Mesendoderm (in vitro differentiated cells): ENCODE data around the gene TBX15.

Experiments
- DNase-seq: peaks from one replicate; pipeline ENCODE4 v3.0.0; 2013
- H2AK5ac ChIP-seq: 2 replicates; pipeline ENCODE4 v1.6.1; 2013; ENCODE audit warnings: low read length, inconsistent platforms
- H2BK120ac ChIP-seq: 2 replicates; pipeline ENCODE4 v1.6.1; 2013; ENCODE audit warnings: low read depth, mild to moderate bottlenecking, low read length, moderate library complexity, mixed read lengths
- H2BK15ac ChIP-seq: replicated peaks from 2 replicates; pipeline ENCODE4 v1.6.1; 2013; ENCODE audit warnings: low read depth, mild to moderate bottlenecking, moderate library complexity
- H2BK5ac ChIP-seq: 2 replicates; pipeline ENCODE4 v1.6.1; 2013; ENCODE audit warnings: low read length, inconsistent platforms
- H3K18ac ChIP-seq: 2 replicates; pipeline ENCODE4 v1.6.1; 2013; ENCODE audit warnings: mild to moderate bottlenecking, low read length, mixed read lengths
- H3K23ac ChIP-seq: one replicate; pipeline ENCODE4 v1.6.1; 2013; ENCODE audit warnings: low read length
- H3K27ac ChIP-seq: 2 replicates; pipeline ENCODE4 v1.5.1; 2013; ENCODE audit warnings: low read depth, mild to moderate bottlenecking, inconsistent platforms, low read length, moderate library complexity
- H3K27me3 ChIP-seq: 2 replicates; pipeline ENCODE4 v1.6.1; 2013; ENCODE audit warnings: low read length, control low read depth, mild to moderate bottlenecking, inconsistent platforms; ENCODE audit not compliant: insufficient read depth, poor library complexity
- H3K36me3 ChIP-seq: 2 replicates; pipeline ENCODE4 v1.6.1; 2013; ENCODE audit warnings: low read length, inconsistent platforms; ENCODE audit not compliant: control insufficient read depth, insufficient read depth
- H3K4ac ChIP-seq: one replicate; pipeline ENCODE4 v1.6.1; 2013; ENCODE audit warnings: low read depth, mild to moderate bottlenecking, low read length, moderate library complexity
- H3K4me1 ChIP-seq: 2 replicates; pipeline ENCODE4 v1.6.1; 2013; ENCODE audit warnings: low read depth, low read length, inconsistent platforms; ENCODE audit not compliant: control insufficient read depth
- H3K4me2 ChIP-seq: 2 replicates; pipeline ENCODE4 v1.6.1; 2013; ENCODE audit warnings: low read length
- H3K4me3 ChIP-seq: 2 replicates; pipeline ENCODE4 v1.5.1; 2013; ENCODE audit warnings: mild to moderate bottlenecking, low read length
- H3K56ac ChIP-seq: one replicate; pipeline ENCODE4 v1.6.1; 2013; ENCODE audit warnings: low read length
- H3K79me1 ChIP-seq: 2 replicates; pipeline ENCODE4 v1.6.1; 2013; ENCODE audit warnings: low read length, inconsistent platforms
- H3K79me2 ChIP-seq: 2 replicates; pipeline ENCODE4 v1.6.1; 2013; ENCODE audit warnings: mild to moderate bottlenecking, low read length; ENCODE audit not compliant: control insufficient read depth, insufficient read depth
- H3K9ac ChIP-seq: 2 replicates; pipeline ENCODE4 v1.6.1; 2013; ENCODE audit warnings: low read length, inconsistent platforms
- H4K5ac ChIP-seq: one replicate; pipeline ENCODE4 v1.6.1; 2013; ENCODE audit warnings: low read length
- H4K8ac ChIP-seq: one replicate; pipeline ENCODE4 v1.6.1; 2013; ENCODE audit warnings: low read depth, mild to moderate bottlenecking, control low read depth, low read length, moderate library complexity
- WGBS: extraction: QIAGEN DNeasy Blood & Tissue Kit; methylation state at CpG from one replicate; pipeline ENCODE4 v1.1.7; 2013; ENCODE audit warnings: low lambda C conversion rate, missing lambda C conversion rate; ENCODE audit not compliant: insufficient coverage; ENCODE audit errors: extremely low coverage; 5-methylcytosine and 5-hydroxymethylcytosine counted together

The TBX15 gene

DNA sequence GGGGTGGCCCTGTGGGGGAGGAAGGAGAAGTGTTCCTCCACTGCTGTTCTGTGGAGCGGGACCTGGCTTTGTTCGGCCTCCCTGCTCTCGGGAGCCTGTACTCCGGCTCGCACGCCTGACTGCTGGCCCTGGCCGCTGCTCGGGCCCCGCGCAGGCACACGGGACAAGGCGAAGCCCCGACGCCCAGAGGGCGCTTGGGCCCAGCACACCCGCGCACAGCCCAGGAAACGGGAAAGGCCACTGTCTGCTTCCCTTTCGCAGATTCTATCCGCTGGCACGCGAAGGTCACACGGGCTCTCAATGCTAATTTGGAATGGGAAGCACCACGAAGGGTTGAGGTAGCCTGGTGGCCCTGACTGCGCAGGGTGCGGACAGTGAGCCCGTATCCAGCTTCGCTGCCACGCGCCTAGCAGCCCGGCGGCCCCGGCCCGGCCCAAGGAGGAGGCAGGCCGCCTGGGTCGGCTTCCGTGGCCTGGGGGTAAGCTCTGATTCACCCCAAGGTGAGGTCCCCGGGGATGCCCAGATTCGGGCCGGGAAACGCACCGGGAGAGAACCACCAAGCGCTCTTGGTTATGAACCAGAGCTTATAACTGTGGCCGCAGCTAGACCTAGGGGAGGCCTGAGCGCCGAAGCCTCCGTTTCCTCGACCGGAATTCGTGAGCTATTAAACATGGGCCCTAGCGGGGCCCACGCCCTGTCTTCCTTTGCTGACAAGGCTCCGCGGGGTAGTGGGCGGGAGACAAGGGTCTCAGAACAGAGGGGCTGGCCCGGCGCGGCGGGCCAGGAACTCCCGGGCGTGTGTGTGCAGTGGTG, 19.7 kb upstream of the TBX15 start:
- Histone ChIP-seq H3K79me2 (no peaks in the 10 kb centered on the region), H3K27ac (no peak overlapping the region), H2BK120ac (no peak overlapping the region), H3K23ac (no peak overlapping the region), H2BK15ac (no peak overlapping the region), H3K4me2 (peak overlapping the region; percentile 84), H3K18ac (peak overlapping the region; percentile 23), H4K8ac (no peak overlapping the region), H3K79me1 (no peaks in the 10 kb centered on the region), H3K4me3 (no peak overlapping the region), H3K9ac (peak overlapping the region; percentile 34), H3K27me3 (peaks cover 46% of the 10 kb centered on the region), H3K56ac (peak overlapping the region; percentile 10), H2BK5ac (no peak overlapping the region), H3K4ac (no peak overlapping the region), H2AK5ac (no peak overlapping the region), H3K36me3 (no peaks in the 10 kb centered on the region), H3K4me1 (no peaks in the 10 kb centered on the region), H4K5ac (no peak overlapping the region)
- peak; percentile 51 for DNase-seq
- no CpG with 5 or more reads among the region's 61 CpGs for WGBS

DNA sequence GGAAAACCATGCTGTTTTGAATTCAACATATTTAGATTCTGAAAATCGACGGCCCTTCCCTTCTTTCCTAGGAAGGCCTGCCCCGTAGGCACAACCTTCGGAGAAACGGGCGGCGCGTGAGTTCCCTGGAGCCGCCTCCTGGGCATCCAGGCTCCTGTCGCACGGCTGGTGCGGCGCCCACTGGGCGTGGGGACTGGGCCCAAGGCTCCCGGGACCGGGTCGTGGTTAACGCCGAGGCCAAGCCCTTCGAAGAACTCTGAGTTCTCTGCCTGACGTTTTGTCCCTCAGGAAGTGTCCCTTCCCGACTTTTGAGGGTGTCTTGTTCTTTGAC, 19.2 kb upstream of the TBX15 start:
- Histone ChIP-seq H3K4me1 (peaks cover under 1% of the 10 kb centered on the region), H2BK5ac (no peak overlapping the region), H3K27me3 (peaks cover 51% of the 10 kb centered on the region), H3K56ac (no peak overlapping the region), H3K4me2 (no peak overlapping the region), H4K8ac (no peak overlapping the region), H3K79me2 (no peaks in the 10 kb centered on the region), H2AK5ac (no peak overlapping the region), H3K23ac (no peak overlapping the region), H2BK15ac (no peak overlapping the region), H3K4ac (no peak overlapping the region), H2BK120ac (no peak overlapping the region), H3K79me1 (no peaks in the 10 kb centered on the region), H3K18ac (no peak overlapping the region), H3K36me3 (no peaks in the 10 kb centered on the region), H3K27ac (no peak overlapping the region), H3K9ac (no peak overlapping the region), H4K5ac (no peak overlapping the region), H3K4me3 (no peak overlapping the region)
- no peak for DNase-seq
- no CpG with 5 or more reads among the region's 22 CpGs for WGBS

DNA sequence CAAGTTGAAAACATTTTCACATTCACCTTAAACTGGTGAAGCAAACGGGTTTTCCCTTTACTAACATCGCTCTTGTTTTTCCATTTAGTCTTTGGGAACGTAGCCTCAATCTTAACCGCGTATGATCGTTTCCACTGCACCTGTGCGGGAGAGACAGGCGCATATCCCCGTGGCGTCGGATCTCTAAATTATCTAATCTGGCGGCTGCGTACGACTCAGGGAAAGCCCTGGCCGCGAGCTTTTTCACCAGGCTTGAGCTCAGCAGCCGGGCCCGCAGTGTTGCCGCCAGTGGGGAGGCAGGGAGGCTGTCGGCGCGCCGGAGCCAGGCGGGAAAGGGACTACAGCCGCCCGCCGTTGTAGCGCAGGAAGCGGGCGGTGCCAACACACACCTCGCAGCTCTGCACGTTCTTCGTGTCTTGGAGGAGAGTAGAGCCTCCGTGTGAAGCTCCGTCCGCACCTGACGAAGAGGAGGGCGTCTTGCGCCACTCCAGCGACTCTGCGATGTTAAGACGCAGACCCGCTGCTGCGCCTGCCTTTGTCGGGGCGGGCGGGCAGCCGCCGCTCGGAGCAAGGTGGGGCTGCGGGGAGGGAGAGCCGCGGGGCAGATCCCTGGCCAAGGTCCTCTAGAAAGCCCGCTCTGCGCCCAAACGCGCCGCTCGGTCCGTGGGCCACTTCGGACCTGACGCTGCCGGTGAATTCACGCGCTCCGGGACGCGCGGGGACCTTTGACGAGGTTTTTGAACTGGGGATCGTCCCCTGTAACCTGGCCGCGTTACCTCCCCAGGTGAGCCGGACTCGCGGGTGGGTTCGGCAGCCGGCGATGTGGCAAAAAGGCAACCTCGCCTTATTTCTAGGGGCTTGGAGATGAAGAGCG, 18.5 kb upstream of the TBX15 start:
- Histone ChIP-seq H2BK15ac (no peak overlapping the region), H4K8ac (no peak overlapping the region), H3K4me3 (no peak overlapping the region), H3K18ac (no peak overlapping the region), H3K36me3 (no peaks in the 10 kb centered on the region), H3K56ac (peak overlapping the region; percentile 34), H3K27ac (no peak overlapping the region), H4K5ac (no peak overlapping the region), H3K4ac (no peak overlapping the region), H2BK5ac (no peak overlapping the region), H3K4me2 (peak overlapping the region; percentile 21), H3K4me1 (peaks cover 3% of the 10 kb centered on the region), H2BK120ac (no peak overlapping the region), H3K79me2 (no peaks in the 10 kb centered on the region), H2AK5ac (no peak overlapping the region), H3K9ac (no peak overlapping the region), H3K27me3 (peaks cover 57% of the 10 kb centered on the region), H3K23ac (no peak overlapping the region), H3K79me1 (no peaks in the 10 kb centered on the region)
- no CpG with 5 or more reads among the region's 81 CpGs for WGBS
- DNase-seq, result no peak

DNA sequence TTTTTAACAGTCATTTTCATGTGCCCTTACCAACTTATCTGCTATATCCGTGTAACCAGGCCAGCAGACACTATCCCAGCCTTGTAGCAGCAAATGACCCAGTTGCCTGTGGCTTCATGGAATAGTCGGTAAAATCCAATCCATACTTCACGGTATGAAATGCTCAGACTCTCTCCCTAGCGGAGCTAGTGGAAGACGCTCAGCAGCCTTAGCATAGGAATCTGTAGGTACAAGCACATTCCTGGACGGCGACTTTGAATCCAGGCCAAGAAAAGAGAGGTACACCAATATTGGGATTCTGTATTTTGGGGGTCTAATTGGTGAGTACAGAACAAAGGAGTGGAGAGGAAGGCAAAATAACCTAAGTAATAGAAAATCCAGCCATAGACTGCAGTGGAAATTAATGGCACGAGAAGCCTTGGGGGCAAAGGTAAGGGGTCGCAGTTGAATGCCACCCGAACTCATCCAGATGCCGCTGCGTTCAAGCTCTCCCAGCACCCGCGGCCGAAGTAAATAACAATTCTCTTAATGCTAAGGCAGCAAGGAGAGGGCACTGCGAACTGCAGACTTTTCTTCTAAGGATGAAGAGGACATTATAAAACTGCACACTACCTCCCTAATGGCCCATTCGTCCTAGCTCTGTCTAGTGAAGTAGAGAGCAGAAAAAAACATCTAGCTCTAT, 17.7 kb upstream of the TBX15 start:
- Histone ChIP-seq H3K79me1 (no peaks in the 10 kb centered on the region), H3K23ac (no peak overlapping the region), H3K4me2 (no peak overlapping the region), H3K79me2 (no peaks in the 10 kb centered on the region), H3K4me3 (no peak overlapping the region), H4K8ac (no peak overlapping the region), H3K27ac (no peak overlapping the region), H3K4ac (no peak overlapping the region), H3K9ac (no peak overlapping the region), H2AK5ac (no peak overlapping the region), H3K36me3 (no peaks in the 10 kb centered on the region), H4K5ac (no peak overlapping the region), H2BK5ac (no peak overlapping the region), H3K18ac (no peak overlapping the region), H3K4me1 (peaks cover 3% of the 10 kb centered on the region), H2BK120ac (no peak overlapping the region), H2BK15ac (no peak overlapping the region), H3K56ac (no peak overlapping the region), H3K27me3 (peaks cover 63% of the 10 kb centered on the region)
- DNase-seq, result no peak
- WGBS, result no CpG with 5 or more reads among the region's 17 CpGs

DNA sequence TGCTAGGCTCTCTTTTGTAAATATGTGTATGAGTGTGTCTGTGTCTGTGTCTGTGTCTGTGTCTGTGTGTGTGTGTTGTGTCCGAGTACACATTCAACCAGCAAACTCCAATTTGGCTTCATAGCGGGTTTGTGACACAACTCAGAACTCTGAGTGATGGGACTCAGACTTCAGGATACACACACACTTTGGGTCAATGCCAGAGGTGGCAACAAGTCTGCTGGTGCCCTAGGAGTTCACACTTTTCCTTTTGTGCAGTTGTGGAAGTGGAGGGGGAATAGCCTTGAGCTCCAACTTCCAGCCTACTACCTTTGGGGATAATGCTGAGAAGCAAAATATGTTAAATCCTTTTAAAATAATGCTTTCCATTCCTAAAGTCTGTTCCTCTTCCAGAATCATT, 16.6 kb upstream of the TBX15 start:
- H3K27ac ChIP-seq, result no peak overlapping the region
- H2AK5ac ChIP-seq, result no peak overlapping the region
- no peaks in the 10 kb centered on the region for H3K79me2 ChIP-seq
- H3K23ac ChIP-seq, result no peak overlapping the region
- H2BK15ac ChIP-seq, result no peak overlapping the region
- H3K36me3 ChIP-seq, result no peaks in the 10 kb centered on the region
- H3K27me3 ChIP-seq, result peaks cover 73% of the 10 kb centered on the region
- no peak overlapping the region for H4K5ac ChIP-seq
- H3K4me2 ChIP-seq, result no peak overlapping the region
- no peaks in the 10 kb centered on the region for H3K79me1 ChIP-seq
- no peak overlapping the region for H3K4me3 ChIP-seq
- no peak overlapping the region for H2BK120ac ChIP-seq
- WGBS, result no CpG with 5 or more reads among the region's 2 CpGs
- H3K4me1 ChIP-seq, result peaks cover 3% of the 10 kb centered on the region
- DNase-seq, result no peak
- no peak overlapping the region for H3K18ac ChIP-seq
- H3K4ac ChIP-seq, result no peak overlapping the region
- no peak overlapping the region for H3K9ac ChIP-seq
- H3K56ac ChIP-seq, result no peak overlapping the region
- H2BK5ac ChIP-seq, result no peak overlapping the region
- H4K8ac ChIP-seq, result no peak overlapping the region
